PC-3 (cell line): Measurements from ENCODE around the gene PPIP5K1.

ENCODE experiments used
- EZH2phosphoT487 ChIP-seq: fragments of 300-600 bp; sonication (generic); IDR thresholded peaks from 2 replicates; pipeline ENCODE4 v1.6.1; 2018; ENCODE audit warnings: mild to moderate bottlenecking, antibody characterized with exemption, low read length, borderline replicate concordance
- TF ChIP-seq, protein P1 (sequence below): fragments of 300-600 bp; sonication (generic); conservative IDR thresholded peaks from 2 replicates; pipeline ENCODE4 v1.5.1; 2017; ENCODE audit warnings: antibody characterized with exemption, low read depth, mild to moderate bottlenecking, low read length

DNA sequence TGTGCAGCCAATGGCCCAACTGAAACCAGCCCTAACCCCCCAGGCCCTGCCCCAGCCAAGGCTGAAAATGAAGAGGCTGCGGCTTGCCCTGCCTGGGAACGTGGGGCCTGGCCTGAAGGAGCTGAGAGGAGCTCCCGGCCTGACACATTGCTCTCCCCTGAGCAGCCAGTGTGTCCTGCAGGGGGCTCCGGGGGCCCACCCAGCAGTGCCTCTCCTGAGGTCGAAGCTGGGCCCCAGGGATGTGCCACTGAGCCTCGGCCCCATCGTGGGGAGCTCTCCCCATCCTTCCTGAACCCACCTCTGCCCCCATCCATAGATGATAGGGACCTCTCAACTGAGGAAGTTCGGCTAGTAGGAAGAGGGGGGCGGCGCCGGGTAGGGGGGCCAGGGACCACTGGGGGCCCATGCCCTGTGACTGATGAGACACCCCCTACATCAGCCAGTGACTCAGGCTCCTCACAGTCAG is 61.4 kb downstream of the PPIP5K1 start:
- TF ChIP-seq, protein P1, sequence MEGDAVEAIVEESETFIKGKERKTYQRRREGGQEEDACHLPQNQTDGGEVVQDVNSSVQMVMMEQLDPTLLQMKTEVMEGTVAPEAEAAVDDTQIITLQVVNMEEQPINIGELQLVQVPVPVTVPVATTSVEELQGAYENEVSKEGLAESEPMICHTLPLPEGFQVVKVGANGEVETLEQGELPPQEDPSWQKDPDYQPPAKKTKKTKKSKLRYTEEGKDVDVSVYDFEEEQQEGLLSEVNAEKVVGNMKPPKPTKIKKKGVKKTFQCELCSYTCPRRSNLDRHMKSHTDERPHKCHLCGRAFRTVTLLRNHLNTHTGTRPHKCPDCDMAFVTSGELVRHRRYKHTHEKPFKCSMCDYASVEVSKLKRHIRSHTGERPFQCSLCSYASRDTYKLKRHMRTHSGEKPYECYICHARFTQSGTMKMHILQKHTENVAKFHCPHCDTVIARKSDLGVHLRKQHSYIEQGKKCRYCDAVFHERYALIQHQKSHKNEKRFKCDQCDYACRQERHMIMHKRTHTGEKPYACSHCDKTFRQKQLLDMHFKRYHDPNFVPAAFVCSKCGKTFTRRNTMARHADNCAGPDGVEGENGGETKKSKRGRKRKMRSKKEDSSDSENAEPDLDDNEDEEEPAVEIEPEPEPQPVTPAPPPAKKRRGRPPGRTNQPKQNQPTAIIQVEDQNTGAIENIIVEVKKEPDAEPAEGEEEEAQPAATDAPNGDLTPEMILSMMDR = no peak
- no peak for TF ChIP-seq EZH2phosphoT487
